Testis (tissue), 2 donors: ENCODE results near the gene GALNT17.

Experiments used
- POLR2A ChIP-seq: fragments of 450-650 bp; IDR thresholded peaks from one replicate; pipeline ENCODE4 v1.6.1; 2017; ENCODE audit warnings: antibody characterized with exemption, mild to moderate bottlenecking, moderate library complexity
- TF ChIP-seq, protein P1 (sequence below), 3 experiments: fragments of 450-650 bp in 2 of 3; fragments of 200-600 bp in 1 of 3; sonication (generic) in 1 of 3; IDR thresholded peaks; one replicate each; pipeline ENCODE4 v1.5.1; 2016 to 2019; ENCODE audit warnings: antibody characterized with exemption in 3 of 3, mild to moderate bottlenecking in 2 of 3, moderate library complexity in 1 of 3

DNA sequence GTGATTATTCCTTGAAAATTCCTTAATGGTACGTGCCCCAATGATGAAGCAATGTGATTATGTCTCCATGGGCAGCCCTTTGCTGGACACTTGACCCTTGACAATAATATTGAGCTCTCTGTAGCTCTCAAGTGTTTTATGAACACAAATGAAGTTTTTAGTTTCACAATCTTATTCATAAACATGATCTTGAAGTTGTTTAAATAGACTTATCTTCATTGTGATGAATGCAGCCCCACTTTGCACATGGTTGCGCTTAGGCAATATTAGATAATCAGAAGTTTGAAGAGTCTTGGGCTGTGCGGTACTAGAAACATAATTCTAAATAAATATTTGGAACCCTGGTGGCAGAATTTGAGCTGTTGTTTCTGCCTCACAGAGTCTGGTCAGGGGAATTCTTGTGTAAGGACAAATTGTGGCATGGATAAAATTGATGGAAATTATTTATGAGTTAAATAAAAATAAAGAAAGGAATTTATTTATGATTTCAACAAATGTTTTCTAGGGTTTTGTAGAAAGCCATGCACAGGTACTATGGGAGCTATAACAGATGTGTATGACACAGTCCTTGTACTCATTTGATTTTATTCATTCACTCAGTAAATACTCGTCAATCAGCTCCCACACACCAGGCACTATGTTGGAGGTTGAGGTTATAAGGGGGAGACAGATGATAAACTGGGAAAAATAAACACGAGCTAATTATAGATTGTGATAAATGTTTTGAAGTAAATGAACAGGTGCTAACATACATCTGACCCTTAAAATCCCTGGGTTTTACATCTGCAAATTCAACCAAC, 217.9 kb downstream of the GALNT17 start:
- TF ChIP-seq, protein P1, sequence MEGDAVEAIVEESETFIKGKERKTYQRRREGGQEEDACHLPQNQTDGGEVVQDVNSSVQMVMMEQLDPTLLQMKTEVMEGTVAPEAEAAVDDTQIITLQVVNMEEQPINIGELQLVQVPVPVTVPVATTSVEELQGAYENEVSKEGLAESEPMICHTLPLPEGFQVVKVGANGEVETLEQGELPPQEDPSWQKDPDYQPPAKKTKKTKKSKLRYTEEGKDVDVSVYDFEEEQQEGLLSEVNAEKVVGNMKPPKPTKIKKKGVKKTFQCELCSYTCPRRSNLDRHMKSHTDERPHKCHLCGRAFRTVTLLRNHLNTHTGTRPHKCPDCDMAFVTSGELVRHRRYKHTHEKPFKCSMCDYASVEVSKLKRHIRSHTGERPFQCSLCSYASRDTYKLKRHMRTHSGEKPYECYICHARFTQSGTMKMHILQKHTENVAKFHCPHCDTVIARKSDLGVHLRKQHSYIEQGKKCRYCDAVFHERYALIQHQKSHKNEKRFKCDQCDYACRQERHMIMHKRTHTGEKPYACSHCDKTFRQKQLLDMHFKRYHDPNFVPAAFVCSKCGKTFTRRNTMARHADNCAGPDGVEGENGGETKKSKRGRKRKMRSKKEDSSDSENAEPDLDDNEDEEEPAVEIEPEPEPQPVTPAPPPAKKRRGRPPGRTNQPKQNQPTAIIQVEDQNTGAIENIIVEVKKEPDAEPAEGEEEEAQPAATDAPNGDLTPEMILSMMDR (IDR thresholded peaks at IDR 0.05) = no peak
- TF ChIP-seq POLR2A = no peak
